D721Med (cell line): ENCODE measurements around the gene DNHD1.

Experiments
- DNase-seq: peaks from one replicate; pipeline ENCODE4 v3.0.0; 2011; ENCODE audit warnings: low spot score; ENCODE audit not compliant: insufficient read length
- FAIRE-seq: peaks from 2 replicates; lab custom pipeline; 2011; peaks lifted over from hg19 to GRCh38; lab: Jason Lieb, UNC
- CTCF ChIP-seq: IDR thresholded peaks from 2 replicates; pipeline ENCODE4 v1.5.1; 2012; ENCODE audit warnings: mild to moderate bottlenecking, control low read depth; ENCODE audit not compliant: insufficient read depth; ENCODE audit errors: missing control alignments

DNHD1 gene

GRCh38 chr11:6497069-6497839, at the start of gene DNHD1:
Gene DNHD1 (plus strand): TSS chr11:6497280. CDS start chr11:6498216, 936 bp downstream.
- FAIRE-seq: no peak
- DNase-seq: no peak
- no peak for TF ChIP-seq CTCF

- FAIRE-seq: no peak
- no peak for DNase-seq
- no peak for TF ChIP-seq CTCF
Observed at GRCh38 chr11:6448574-6448973, 48.5 kb upstream of the DNHD1 start.

GRCh38 chr11:6452219-6452618, 44.9 kb upstream of the DNHD1 start:
- FAIRE-seq: no peak
- no peak for TF ChIP-seq CTCF

GRCh38 chr11:6453152-6453551, 43.9 kb upstream of the DNHD1 start:
- FAIRE-seq (no peak), DNase-seq (no peak)
- no peak for TF ChIP-seq CTCF

More at GRCh38 chr11:6452219-6452618, 44.9 kb upstream of the DNHD1 start:
- no peak for DNase-seq

- no peak for TF ChIP-seq CTCF
- DNase-seq: no peak
- no peak for FAIRE-seq
Observed at GRCh38 chr11:6455070-6455469, 42.0 kb upstream of the DNHD1 start.

GRCh38 chr11:6456361-6457073, 40.6 kb upstream of the DNHD1 start:
- DNase-seq (no peak), FAIRE-seq (no peak)
- TF ChIP-seq CTCF: no peak
